ENCODE results near the gene SEMA4A.
A peak's percentile ranks its signal among the peaks of the same experiment; 100 is the strongest.
"Not testable (repeated sequence)": the region's sequence is repeated elsewhere in the genome, so short reads cannot be mapped to it uniquely, and the experiment has no call there.

SEMA4A gene

DNA sequence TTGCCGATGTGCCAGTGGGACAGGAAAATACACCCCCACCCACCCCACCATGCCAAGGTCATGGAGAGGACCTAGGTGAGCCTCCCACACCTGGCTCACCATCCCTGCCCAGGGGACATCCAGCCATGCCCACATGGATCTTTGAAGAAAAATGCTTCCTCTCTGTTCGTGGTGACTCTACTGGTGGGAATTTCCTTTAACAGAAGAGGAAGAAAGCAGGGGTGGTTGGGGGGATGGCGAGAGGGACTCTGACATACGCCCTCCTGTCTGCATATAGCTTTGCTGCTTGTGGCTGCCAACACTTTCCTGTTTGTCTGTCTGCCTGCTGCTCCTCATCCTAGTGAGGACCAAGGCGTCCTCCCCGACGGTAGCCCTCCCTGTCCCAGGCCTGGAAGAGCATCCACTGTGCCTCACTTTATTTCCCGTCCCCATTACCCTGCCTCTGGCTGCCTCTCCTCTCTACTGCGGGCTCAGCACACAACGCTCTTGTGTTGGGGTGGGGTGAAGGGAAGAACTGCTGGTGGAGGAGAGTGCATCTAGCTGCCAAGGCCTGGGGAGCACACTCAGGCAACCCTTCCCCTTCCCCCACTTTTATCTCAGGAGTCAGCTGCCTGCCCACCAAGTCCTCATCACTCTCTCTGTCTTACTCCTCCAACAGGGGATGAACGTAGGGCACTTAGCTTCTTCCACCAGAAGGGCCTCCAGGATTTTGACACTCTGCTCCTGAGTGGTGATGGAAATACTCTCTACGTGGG is 2.5 kb downstream of the SEMA4A start:
- DNase-seq (ENCODE audit: low read depth in 1 of 2, low spot score in 1 of 2): no peak

DNA sequence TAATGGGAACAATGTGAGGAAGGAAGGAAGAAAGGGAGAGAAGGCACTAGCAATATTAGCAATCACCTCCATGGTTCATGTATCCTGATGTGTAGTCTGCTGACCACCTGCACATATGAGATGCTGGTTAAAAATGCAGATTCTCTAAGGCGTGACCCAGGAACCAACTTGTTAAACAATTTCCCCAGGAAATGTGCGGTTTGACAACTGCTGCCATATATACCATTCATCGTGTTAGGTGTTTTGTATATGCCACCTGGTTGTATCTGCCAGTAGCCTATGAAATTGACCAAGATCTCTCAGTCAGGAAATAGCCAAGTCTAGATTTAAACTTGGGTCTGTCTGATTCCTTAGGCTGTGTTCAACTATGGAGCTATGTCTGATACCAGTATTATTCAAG is 4.1 kb downstream of the SEMA4A start:
- DNase-seq (ENCODE audit: low read depth in 1 of 2, low spot score in 1 of 2): no peak

DNA sequence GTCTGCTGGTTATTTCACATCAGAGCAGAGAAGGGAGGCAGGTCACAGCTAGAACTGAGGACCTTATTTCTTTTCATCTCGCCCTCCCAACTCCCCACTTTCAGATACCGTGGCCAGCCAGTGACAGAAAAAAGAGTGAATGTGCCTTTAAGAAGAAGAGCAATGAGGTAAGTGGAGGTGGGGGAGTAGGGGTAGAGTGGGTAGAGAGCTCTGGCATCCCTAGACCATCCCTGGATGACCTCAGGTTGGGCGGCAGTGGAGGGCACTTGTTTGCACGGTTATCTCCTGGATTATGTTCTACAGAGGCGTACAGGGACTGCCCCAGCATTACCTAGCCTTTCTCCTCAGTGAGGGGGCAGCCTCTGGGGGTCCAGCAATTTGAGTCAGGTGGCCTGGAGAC is 4.6 kb downstream of the SEMA4A start:
- no peak for DNase-seq (ENCODE audit: low read depth in 1 of 2, low spot score in 1 of 2)

DNA sequence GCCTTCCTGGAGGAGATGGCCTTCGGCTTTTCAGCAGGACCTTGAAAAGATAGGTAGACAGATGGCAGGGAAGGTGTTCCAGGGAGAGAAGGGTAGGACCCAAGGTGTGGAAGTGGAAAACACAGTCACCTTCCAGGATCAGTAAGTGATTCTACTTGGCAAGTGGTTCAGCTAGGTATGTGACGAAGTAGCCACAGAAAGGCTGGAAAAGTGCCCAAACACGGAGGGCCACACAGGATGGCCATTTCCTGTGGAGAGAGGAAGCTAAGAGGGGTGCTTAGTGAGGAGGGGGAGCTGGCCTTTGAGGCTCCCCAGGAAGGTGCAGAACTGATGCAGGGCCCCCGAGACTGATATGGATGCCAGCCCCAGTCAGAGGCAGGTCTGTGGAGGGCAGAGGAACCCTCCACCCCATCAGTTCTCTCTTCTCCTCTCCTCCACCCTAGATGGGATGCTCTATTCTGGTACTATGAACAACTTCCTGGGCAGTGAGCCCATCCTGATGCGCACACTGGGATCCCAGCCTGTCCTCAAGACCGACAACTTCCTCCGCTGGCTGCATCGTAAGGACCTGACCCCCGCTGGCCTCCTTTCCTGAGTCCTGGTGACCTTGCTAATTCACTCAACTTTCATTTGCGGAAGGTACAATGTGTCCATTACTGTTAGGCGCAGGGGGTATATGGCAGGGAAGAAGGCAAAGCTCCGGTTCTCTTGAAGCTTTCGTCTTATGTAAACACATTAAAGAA is 6.8 kb downstream of the SEMA4A start:
- no peak for DNase-seq (ENCODE audit: low read depth in 1 of 2, low spot score in 1 of 2)

DNA sequence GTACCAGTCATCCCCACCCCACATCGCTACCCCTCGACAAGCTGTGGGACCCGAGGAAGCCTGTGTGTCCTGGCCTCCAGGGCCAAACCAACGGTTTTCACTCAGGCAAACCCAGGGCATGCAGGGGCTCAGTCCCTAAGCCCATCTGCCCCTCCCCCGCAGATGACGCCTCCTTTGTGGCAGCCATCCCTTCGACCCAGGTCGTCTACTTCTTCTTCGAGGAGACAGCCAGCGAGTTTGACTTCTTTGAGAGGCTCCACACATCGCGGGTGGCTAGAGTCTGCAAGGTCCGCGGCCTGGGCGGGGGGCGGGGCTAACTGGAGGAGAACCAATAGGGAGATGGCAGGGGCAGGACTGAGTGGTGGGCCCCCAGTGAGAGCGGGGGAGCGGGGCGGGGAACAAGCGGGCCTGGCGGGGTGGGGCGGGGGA is 7.4 kb downstream of the SEMA4A start:
- peak in 1 of 2 donors; percentile 56 for DNase-seq (ENCODE audit: low read depth in 1 of 2, low spot score in 1 of 2)

DNA sequence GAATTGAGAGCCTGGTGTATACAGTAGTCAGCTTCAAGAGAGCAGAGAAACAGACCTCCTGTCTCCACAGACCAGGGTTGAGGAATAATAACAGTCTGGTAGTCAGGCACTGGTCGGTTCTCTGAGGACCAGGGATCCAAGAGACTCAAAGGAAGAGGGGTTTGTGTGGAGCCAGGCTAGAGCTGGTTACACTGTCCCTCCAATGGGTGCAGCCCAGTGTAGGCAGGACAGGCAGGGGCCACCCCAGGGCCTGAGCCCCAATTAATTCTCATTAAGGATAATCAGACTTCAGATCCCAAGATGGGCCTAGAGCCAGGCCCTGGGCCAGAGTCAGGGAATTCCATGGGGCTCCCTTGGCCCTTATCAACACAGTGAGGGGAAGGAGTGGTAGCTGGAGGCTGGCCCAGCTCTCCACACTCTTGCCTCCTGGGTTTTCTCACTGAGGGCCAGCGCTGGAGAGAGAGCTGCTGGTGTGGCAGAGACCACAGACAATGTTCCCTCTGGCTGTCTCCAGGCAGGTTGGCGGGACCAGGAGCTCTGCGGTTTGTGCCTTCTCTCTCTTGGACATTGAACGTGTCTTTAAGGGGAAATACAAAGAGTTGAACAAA is 9.1 kb downstream of the SEMA4A start:
- DNase-seq (ENCODE audit: low read depth in 1 of 2, low spot score in 1 of 2): no peak

DNA sequence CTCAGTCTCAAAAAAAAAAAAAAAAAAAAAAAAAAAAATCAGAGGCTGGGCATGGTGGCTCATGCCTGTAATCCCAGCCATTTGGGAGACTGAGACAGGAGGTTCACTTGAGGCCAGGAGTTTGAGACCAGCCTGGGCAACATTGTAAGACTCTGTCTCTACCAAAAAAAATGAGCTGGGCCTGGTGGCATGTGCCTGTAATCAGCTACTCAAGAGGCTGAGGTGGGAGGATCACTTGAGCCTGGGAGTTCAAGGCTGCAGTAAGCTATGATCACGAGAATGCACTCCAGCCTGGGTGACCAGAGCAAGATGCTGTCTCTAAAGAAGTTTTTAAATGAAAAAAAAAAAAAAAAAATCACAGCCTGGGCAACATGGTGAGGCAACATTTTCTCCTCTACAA is 10.3 kb downstream of the SEMA4A start:
- no peak for DNase-seq (ENCODE audit: low read depth in 1 of 2, low spot score in 1 of 2)

DNA sequence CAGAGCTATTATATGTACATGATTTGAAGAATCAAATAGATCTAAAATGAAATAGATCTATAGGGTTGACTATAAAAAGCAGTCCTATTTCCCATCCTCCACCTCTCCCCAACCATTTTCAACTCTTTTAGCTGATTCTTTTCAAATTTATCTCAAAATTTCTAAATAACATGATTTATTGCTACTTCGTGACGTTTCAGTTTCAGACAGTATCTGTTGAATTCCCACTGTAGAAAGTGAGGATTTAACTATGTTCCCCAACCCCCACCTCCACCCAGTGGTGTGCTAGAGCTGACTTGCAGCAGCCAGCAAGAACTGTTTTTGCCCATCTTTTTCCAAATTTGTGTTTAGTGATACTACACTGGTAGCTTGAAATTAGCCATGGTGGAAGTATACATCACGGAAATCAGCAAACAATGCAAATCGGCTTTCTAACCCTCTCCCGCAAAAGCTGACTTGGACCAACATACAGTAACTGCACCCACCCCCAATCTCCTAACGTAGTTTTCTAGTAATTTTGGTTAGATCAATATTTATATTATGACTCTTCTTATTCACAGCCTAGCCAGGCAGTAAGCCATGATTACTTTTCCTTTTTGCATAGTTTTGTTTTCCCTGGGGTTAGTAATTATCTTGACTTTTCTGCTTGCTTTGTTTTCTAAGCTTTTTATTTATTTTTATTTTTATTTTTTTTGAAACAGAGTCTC is 10.9 kb downstream of the SEMA4A start:
- DNase-seq (ENCODE audit: low read depth in 1 of 2, low spot score in 1 of 2): no peak

DNA sequence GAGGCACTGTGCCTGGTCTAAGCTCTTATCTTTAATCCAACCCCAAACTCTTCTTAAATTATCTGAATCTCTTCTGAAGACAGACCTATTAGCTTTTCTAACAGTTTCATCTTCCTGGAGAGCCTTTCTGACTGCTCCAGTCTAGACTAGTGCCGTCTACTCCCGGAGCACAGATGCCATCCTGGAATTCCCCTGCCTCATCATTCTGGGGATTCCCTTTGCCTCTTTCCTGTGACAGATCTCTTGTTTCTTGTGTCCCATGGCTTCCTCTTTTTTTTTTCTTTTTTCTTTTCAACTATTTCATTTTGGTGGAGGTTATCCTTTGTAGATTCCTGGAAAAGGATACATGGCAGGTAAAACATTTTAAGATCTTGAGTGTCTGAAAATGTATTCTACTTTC is 11.7 kb downstream of the SEMA4A start:
- DNase-seq (ENCODE audit: low read depth in 1 of 2, low spot score in 1 of 2): no peak

DNA sequence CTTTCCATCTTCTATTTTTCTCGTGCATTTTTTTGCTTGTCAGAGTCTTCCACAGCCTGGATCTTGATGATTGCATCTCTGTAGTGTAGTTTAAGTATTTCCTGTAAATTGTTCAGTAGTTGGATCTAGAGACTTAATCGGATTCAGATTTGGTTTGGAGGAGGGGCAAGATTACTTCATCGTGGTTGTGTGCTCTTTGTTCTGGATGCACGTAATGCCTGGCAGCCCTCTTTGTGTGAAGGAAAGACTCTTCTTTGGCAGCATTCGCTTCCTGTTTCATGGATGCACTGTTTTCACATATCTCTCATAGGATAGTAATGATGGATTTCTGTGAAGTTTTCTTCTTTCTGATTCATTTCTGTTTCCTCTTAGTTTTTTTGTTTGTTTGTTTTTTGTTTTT is 14.2 kb downstream of the SEMA4A start:
- no peak for DNase-seq (ENCODE audit: low read depth in 1 of 2, low spot score in 1 of 2)

DNA sequence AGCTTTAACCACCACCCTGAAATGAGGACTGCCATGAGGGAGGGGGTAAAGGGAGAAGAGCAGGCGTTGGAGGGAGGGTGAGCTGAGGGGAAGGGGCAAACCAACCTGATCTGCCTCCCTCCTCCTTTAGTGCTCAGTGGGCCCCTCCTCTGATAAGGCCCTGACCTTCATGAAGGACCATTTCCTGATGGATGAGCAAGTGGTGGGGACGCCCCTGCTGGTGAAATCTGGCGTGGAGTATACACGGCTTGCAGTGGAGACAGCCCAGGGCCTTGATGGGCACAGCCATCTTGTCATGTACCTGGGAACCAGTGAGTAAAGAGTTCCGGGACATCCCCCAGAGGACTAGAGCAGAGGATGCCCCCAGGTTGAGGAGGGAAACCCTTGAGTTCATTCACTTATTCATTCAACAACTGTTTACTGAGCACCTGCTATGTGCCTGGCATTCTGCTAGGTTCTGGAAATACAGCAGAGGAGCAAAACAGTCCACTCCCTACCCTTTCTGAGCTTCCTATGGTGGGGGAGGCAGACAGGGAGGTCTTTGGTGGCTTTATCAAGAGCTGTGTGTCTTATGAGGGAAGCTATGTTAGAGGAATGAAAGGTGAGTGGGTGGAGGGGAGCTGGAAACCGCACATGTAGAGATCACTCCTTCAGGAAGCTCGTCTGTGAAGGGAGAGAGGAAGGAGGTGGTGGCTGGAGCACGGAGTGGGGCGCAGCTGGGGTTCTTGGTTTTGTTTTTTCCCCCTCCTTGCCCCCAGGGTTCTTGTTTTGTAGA is 19.5 kb downstream of the SEMA4A start:
- DNase-seq (ENCODE audit: low read depth in 1 of 2, low spot score in 1 of 2): no peak

DNA sequence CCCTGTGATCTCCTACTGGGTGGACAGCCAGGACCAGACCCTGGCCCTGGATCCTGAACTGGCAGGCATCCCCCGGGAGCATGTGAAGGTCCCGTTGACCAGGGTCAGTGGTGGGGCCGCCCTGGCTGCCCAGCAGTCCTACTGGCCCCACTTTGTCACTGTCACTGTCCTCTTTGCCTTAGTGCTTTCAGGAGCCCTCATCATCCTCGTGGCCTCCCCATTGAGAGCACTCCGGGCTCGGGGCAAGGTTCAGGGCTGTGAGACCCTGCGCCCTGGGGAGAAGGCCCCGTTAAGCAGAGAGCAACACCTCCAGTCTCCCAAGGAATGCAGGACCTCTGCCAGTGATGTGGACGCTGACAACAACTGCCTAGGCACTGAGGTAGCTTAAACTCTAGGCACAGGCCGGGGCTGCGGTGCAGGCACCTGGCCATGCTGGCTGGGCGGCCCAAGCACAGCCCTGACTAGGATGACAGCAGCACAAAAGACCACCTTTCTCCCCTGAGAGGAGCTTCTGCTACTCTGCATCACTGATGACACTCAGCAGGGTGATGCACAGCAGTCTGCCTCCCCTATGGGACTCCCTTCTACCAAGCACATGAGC is 23.3 kb downstream of the SEMA4A start:
- no peak for DNase-seq (ENCODE audit: low read depth in 1 of 2, low spot score in 1 of 2)

DNA sequence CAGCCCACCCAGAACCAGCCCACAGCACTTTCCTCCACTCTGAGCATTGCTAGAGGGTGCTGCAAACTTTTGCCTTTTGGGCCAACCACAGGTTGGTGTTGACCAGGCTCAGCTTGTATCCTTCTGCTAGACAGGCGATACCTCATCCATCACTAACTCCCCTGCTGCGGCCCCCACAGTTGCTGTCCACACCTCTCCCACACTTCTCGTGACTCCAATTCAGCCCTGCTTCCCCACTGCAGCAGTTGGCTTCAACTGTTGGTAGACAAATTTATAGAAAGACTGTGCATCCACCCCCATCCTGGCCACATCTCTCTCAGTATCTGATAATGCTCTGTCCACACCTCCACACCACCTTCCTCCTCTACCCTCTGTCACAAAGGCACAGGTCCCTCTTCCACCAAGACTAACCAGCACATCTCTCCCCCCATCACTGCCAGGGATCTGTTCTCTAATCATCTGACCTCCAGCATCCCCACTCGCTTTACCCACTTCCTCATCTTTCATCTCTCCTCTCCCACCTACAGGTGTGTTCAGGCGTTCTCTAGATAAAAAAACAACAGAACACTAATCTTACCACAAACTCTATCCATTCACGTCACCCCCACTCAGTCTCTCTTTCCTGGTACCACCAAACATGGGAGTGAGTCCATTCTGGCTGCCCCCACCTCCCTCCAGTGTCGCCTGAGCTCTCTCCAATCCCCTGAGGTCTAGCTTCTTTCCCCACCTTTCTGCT is 24.7 kb downstream of the SEMA4A start:
- no peak for DNase-seq (ENCODE audit: low read depth in 1 of 2, low spot score in 1 of 2)

DNA sequence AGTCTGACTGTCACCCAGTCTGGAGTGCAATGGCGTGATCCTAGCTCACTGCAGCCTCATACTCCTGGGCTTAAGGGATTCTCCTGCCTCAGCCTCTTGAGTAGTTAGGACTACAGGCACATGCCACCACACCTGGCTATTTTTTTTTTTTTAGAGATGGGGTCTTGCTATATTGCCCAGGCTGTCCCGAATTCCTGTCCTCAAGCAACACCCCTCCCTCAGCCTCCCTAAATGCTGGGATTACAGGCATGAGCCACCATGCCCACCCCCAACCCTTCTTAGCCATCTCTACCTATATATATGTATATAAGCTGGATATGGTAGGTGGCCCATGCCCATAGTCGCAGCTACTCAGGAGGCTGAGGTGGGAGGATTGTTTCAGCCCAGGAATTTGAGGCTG is 27.1 kb downstream of the SEMA4A start:
- DNase-seq (ENCODE audit: low read depth in 1 of 2, low spot score in 1 of 2): no peak

DNA sequence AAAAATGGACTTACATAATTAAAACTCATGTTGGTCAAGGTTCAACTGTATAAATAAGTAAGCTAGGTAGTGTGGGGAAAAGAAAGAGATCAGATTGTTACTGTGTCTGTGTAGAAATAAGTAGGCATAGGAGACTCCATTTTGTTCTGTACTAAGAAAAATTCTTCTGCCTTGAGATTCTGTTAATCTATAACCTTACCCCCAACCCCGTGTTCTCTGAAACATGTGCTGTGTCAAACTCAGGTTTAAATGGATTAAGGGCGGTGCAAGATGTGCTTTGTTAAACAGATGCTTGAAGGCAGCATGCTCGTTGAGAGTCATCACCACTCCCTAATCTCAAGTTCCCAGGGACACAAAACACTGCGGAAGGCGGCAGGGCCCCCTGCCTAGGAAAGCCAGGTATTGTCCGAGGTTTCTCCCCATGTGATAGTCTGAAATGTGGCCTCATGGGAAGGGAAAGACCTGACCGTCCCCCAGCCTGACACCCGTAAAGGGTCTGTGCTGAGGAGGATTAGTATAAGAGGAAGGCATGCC is 28.1 kb downstream of the SEMA4A start:
- DNase-seq (ENCODE audit: low read depth in 1 of 2, low spot score in 1 of 2): not testable (repeated sequence)

DNA sequence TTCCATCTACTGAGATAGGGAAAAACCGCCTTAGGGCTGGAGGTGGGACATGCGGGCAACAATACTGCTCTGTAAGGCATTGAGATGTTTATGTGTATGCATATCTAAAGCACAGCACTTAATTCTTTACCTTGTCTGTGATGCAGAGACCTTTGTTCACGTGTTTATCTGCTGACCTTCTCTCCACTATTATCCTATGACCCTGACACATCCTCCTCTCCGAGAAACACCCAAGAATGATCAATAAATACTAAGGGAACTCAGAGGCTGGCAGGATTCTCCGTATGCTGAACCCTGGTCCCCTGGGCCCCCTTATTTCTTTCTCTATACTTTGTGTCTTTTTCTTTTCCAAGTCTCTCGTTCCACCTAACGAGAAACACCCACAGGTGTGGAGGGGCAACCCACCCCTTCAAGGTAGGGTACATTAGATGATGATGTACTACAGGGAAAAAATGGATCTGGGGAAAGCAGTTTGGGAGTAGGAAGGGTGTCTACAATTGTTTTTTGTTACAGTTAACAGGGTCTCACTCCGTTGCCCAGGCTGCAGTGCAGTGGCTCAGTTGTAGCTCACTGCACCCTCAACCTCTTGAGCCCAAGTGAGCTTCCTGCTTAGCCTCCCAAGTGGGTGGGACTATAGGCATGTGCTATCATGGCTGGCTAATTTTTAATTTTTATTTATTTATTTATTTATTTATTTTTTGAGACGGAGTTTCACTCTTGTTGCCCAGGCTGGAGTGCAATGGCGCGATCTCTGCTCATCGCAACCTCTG is 28.8 kb downstream of the SEMA4A start:
- DNase-seq (ENCODE audit: low read depth in 1 of 2, low spot score in 1 of 2): not testable (repeated sequence)

DNA sequence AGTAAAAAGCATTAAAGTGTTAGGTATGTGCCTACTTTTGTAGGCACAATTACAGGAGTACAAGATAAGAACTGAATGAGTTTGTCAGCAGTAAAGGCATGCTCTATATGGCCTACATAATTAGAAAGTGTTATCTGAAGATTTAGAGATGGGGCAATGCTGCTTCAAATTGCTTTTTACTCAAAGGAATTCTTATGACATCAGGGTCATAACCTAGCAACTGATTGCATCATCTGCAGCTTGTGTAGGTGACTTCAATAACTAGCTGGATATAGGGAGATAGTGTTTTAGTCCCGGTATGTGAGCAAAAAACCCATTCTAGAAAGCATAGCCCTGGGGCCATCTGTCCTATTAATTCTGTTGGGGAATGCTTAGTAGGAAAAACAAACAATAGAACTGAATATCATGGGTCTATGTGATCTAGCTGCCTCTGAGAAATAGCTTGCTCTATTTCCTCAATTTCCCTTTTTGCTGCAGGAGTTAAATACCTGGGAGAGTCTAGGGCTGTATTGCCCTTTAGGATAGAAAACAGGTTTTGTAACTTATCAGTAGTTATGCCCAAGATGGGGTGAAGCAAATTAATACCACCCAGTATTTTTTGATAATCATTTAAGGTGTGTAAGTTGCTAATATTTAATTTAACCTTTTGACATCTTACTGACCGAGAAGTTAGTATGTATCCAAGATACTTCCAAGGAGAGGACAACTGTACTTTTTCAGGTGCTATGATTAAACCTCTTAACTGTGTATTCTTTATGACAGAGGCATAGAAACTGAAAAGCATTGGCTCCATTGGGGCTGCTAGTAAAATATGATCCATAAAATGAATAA is 33.2 kb downstream of the SEMA4A start:
- not testable (repeated sequence) for DNase-seq (ENCODE audit: low read depth in 1 of 2, low spot score in 1 of 2)

DNA sequence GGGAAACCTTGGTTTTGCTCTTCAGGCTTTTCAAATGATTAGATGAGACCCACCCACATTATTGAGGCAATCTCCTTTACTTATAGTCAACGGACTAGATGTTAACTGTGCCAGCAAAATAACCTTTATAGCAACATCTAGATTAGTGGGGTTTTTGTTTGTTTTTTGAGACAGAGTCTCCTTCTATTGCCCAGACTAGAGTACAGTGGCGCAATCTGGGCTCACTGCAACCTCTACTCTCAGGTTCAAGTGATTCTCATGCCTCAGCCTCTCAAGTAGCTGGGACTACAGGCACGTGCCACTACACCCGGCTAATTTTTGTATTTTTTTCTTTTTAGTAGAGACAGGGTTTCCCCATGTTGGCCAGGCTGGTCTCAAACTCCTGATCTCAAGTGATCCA is 36.9 kb downstream of the SEMA4A start:
- DNase-seq (ENCODE audit: low read depth in 1 of 2, low spot score in 1 of 2): not testable (repeated sequence)
